Measurements from ENCODE around the gene FKBP2.

The FKBP2 gene

DNA sequence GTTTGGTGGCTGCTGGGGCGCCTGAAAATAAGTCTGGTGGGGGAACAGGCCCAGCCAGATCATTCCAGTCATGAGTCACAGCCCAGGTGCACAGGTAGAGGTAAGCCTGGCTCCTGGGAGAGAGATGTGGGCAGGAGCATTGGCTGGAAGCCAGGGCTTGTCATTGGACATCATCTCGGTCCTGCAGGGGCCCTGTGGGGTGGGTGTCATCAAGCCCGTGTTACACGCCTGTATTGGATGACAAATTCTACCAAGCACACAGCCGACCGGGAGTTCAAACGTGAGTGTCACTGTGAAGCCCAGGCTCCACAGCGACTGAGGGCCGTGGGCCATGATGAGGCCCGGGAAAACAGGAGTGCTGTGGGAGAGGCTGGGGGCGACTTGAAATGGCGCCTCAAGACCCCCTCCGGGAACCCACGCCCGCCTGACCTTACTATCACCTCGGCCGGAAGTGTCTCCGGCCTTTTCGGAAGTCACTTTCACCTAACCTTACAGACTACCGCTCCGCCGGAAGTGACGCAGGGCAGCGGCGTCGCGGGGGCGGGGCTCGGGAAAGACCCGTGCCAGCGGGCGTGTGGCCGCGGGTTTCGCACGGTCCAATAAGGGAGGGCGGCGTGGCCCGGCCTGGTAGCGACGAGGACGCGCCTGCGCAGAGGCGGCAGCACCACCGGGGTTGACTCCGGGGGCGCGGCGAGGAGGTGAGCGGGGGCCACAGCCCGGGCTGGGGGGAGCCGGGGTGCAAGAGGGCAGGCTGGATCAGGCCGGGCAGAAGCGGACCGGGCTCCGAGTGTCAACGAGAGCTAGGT is at the start of gene FKBP2:
FKBP2 (plus strand) TSS at position 661 of the 806 bp plus-strand sequence. CDS start 1,293 bp downstream, outside the sequence.
- DNase-seq: peak; percentile 99

GRCh38 chr11:64192434-64192833 is 48.5 kb upstream of the FKBP2 start:
- DNase-seq: no peak

- no peak for DNase-seq
These were observed 44.3 kb upstream of the FKBP2 start for GRCh38 chr11:64196626-64197025.

- DNase-seq: no peak
These were observed 42.4 kb upstream of the FKBP2 start for GRCh38 chr11:64198511-64198910.

DNA sequence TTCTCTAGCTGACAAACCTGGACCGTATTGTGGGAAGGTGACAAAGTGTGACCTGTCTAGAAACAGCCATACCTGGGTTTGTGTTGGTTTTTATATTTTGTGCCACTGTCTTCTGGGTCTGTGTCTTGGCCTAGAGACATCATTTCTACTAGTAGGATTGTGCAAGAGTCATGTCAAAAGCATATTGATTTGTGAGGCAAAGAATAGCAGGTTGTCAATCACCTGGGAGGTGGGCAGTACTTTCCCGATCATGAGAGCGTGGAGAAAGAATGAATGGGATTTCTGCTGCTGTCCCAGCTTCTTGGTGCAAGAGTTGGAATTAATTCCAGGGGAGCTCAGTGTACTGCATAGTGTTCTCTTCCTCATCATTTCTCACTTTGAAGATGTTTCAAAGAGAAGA is 39.4 kb upstream of the FKBP2 start:
- no peak for DNase-seq

- DNase-seq: no peak
These were observed 37.9 kb upstream of the FKBP2 start for GRCh38 chr11:64202992-64203391.

DNA sequence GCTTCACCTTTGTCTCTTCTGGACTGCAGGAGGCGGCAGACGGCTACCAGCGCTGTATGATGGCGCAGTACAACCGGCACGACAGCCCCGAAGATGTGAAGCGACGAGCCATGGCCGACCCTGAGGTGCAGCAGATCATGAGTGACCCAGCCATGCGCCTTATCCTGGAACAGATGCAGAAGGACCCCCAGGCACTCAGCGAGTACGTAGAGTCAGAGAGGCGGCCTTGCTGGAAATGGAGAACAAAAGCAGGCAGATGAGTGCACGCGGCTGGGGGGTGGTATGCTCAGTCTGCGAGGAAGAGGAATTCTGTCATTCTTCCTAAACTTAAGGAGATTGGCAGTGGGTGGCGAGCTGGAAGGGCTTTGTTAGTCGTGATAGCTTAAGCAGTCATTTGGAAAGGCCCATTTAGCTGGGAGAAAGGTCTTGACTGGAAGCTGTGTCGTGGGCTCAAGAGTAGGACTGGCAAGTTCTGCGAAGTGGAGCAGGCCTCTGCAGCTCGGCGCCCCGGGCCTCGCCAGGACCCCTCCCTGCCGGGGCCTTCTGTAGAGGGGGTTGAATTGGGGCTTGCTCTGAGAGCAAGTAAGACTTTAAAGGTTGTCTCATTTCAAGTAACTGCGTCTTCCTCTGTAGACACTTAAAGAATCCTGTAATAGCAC is 37.3 kb upstream of the FKBP2 start:
- DNase-seq: no peak

- no peak for DNase-seq
These were observed 36.8 kb upstream of the FKBP2 start for GRCh38 chr11:64204080-64204440.

DNA sequence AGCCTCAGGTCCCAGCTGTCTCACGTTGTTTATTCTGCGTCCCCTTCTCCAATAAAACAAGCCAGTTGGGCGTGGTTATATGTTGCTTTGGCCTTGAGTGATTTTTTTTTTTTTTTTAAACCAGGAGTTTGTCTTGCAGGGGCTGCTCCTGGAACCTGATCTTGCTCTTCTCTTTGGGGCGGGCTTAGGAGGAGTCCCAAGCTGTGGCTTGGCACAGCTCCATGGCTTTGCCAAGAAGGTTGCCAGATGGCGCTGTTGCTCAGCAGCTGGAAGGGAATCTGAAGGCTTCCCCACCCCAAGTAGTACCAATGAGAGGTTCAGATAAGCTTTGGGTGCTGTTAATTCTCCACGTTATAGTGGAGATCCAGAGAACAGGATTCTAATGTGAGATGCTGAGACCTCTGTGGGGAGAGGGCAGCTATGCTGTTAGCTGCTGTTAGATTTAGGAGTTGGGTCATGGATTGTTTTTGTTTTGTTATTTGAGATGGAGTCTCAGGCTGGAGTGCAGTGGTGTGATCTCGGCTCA is 36.4 kb upstream of the FKBP2 start:
- peak; percentile 95 for DNase-seq

DNA sequence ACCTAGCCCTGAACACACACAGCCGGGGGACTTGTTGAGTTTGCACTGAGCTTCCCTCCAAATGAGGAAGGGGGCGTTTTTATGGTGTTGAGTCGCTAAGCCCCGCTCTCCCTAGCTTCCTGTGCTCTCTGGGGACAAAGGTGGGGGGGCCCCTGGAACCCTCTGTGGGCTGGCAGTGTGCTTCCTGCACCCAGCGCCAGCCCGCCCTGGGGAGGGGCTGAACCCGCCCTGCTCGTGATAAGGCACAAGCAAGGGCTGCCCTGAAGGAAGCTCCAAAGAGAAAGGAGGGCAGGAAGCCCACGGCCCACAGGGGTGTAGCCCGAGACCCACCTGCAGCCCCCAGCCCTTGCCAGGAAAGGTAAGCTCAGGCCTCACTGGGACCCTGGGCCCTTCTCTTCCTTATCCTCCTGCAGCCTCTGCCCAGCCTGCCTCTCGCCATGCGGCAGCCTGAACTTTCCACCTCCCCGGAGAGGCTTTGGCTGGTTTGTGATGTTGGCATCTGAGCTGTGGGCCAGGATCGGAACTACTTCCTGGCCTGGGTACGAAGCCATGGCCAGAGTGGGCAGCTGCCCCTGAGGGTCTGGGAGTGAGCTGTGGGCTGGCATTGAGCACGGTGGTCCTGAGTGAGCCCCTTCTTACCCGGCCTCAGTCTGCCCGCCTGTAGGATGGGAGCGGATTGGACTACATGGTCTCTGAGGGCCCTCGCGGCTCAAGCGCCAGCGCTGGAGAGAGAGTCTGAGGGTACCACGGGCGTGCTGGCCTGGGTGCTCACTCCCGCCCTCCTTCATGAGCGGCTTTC is 34.2 kb upstream of the FKBP2 start, which contains the start of gene FERMT3:
FERMT3 (plus strand) TSS at position 265 of the 799 bp plus-strand sequence. CDS start 644 bp downstream, outside the sequence.
- no peak for DNase-seq

- no peak for DNase-seq
These were observed 33.4 kb upstream of the FKBP2 start for GRCh38 chr11:64207256-64208085.

DNA sequence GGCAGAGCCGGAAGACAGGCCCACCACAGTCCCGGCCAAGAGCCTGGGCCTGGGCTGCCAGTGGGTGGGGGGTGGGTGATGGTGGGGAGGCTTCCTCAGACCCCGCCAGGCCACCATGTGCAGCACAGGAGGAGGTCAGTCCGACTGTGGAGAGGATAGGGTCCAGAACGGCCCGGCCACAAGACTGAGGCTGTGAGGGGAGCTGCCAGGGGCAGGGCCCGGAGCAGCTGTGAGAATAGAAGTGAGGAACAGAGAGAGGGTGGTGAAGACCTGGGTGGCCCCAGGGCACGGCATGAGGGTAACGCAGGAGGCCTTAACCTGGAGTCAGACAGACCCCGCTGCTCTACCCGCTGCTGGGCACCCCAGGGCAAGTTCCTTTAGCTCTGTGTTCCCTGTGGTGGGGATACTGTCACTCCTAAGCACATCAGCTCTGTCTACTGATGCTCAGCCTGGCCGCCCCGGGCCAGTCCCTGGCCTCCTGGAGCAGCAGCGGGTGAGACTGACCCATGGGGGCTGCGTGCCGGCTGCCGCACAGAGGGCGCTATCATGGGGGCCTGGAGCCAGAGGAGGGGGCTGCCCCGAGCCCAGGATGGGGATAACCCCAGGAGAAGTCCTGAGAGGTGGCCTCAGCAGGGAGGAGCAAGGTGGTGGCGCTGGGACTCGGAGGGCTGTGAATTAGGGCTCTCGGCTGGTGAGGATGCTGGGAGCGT is 32.7 kb upstream of the FKBP2 start:
- DNase-seq: no peak

GRCh38 chr11:64208796-64209562 is 31.9 kb upstream of the FKBP2 start:
- no peak for DNase-seq

- DNase-seq: no peak
These were observed 31.4 kb upstream of the FKBP2 start for GRCh38 chr11:64209563-64209843.

DNA sequence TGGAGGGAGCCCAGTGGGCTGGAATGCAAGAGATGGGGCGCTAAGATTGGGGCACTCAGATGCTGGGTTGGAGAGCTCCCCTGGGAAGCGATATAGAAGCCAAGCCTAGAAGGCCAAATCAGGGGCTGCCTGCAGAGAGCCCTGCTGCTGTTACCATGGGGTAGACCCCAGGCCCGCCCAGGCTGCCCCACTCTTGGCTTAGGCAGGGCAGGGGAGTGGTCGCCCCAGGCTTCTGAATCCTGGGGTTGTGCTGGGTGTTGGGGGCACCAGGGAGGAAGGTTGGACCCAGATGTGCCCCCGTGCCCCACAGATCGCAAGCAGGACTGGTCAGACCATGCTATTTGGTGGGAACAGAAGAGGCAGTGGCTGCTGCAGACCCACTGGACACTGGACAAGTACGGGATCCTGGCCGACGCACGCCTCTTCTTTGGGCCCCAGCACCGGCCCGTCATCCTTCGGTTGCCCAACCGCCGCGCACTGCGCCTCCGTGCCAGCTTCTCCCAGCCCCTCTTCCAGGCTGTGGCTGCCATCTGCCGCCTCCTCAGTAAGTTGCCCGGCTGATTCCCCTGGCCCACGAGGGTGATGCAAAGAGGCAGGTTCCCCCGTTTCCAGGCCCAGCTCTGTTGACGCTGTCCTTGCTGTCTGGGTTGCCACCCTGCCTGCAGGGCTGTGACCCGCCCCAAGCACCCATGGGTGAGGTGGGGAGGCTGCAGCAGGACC is 30.4 kb upstream of the FKBP2 start:
- no peak for DNase-seq

- no peak for DNase-seq
These were observed 29.6 kb upstream of the FKBP2 start for GRCh38 chr11:64211181-64211872.

- no peak for DNase-seq
These were observed 24.0 kb upstream of the FKBP2 start for GRCh38 chr11:64216879-64217278.

GRCh38 chr11:64218628-64219353 is 22.1 kb upstream of the FKBP2 start:
- DNase-seq: no peak

DNA sequence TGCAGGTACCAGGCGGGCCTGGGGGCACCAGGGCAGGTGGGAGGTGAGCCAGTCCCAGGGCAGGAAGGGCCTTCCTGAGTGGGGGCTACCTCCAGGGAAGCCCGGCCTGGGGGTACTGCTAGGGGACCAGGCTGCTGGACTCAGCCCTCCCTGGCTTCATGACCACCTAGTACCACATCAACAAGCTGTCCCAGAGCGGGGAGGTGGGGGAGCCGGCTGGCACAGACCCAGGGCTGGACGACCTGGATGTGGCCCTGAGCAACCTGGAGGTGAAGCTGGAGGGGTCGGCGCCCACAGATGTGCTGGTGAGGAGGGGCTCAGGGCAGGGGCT is 21.6 kb upstream of the FKBP2 start:
- DNase-seq: no peak
